HepG2 (cell line): ENCODE measurements around the gene RGS19. TPM values are rescaled to one million over a fixed set of nuclear protein-coding genes. Genes with fewer than 3 reads are reported as not detected.

Experiments used
- ARHGAP35 ChIP-seq: sonication (generic); formaldehyde crosslinking; IDR thresholded peaks from 2 replicates; pipeline ENCODE4 v1.9.0; 2022; ENCODE audit warnings: mild to moderate bottlenecking, inconsistent platforms, moderate library complexity, missing genetic modification reagents, borderline replicate concordance
- BORCS8-MEF2B ChIP-seq: sonication (generic); formaldehyde crosslinking; IDR thresholded peaks from 2 replicates; pipeline ENCODE4 v1.8.0; 2022; ENCODE audit warnings: mild to moderate bottlenecking, missing genetic modification reagents
- ELK4 ChIP-seq: sonication (generic); formaldehyde crosslinking; IDR thresholded peaks from 2 replicates; pipeline ENCODE4 v1.9.0; 2021; ENCODE audit warnings: missing genetic modification reagents, borderline replicate concordance
- FOXK1 ChIP-seq: sonication (generic); formaldehyde crosslinking; IDR thresholded peaks from 2 replicates; pipeline ENCODE4 v1.4.0; 2020; ENCODE audit warnings: low read depth, missing genetic modification reagents, borderline replicate concordance
- HNRNPK ChIP-seq: fragments of 200-400 bp; formaldehyde crosslinking; IDR thresholded peaks from 2 replicates; pipeline ENCODE4 v1.6.1; 2018; ENCODE audit warnings: low read length, low read depth, moderate library complexity, mild to moderate bottlenecking; ENCODE audit not compliant: poor library complexity, severe bottlenecking
- IRF9 ChIP-seq: sonication (generic); formaldehyde crosslinking; IDR thresholded peaks from 2 replicates; pipeline ENCODE4 v1.8.0; 2022; ENCODE audit warnings: missing genetic modification reagents, mild to moderate bottlenecking, borderline replicate concordance
- MEIS1 ChIP-seq: sonication (generic); formaldehyde crosslinking; IDR thresholded peaks from 2 replicates; pipeline ENCODE4 v1.9.0; 2021; ENCODE audit warnings: mild to moderate bottlenecking, missing genetic modification reagents, moderate library complexity, borderline replicate concordance
- MLLT10 ChIP-seq: sonication (generic); formaldehyde crosslinking; IDR thresholded peaks from 2 replicates; pipeline ENCODE4 v1.4.0; 2020; ENCODE audit warnings: missing genetic modification reagents
- NKX3-1 ChIP-seq: sonication (generic); formaldehyde crosslinking; IDR thresholded peaks from 2 replicates; pipeline ENCODE4 v1.5.0; 2020; ENCODE audit warnings: missing genetic modification reagents
- PHF8 ChIP-seq: sonication (generic); formaldehyde crosslinking; IDR thresholded peaks from 2 replicates; pipeline ENCODE4 v1.5.0; 2020; ENCODE audit warnings: missing genetic modification reagents
- SATB2 ChIP-seq: sonication (generic); formaldehyde crosslinking; IDR thresholded peaks from 2 replicates; pipeline ENCODE4 v1.5.0; 2020; ENCODE audit warnings: missing genetic modification reagents
- TFAP4 ChIP-seq: sonication (generic); IDR thresholded peaks from 2 replicates; pipeline ENCODE4 v1.6.1; 2016; ENCODE audit warnings: low read depth, borderline replicate concordance
- ZFX ChIP-seq: sonication (generic); formaldehyde crosslinking; IDR thresholded peaks from 2 replicates; pipeline ENCODE4 v1.4.0; 2020; ENCODE audit warnings: mild to moderate bottlenecking, low read depth, missing genetic modification reagents, moderate library complexity
- ZNF136 ChIP-seq: sonication (generic); formaldehyde crosslinking; IDR thresholded peaks from 2 replicates; pipeline ENCODE4 v1.8.1; 2022; ENCODE audit warnings: low read depth, mild to moderate bottlenecking, moderate library complexity, missing genetic modification reagents
- ZNF644 ChIP-seq: IDR thresholded peaks from 2 replicates; pipeline ENCODE4 v1.6.1; 2016; ENCODE audit warnings: low read depth
- ZNF839 ChIP-seq: sonication (generic); formaldehyde crosslinking; IDR thresholded peaks from 2 replicates; pipeline ENCODE4 v1.4.0; 2020; ENCODE audit warnings: missing genetic modification reagents, mild to moderate bottlenecking, borderline replicate concordance
- ZSCAN29 ChIP-seq: sonication (generic); formaldehyde crosslinking; conservative IDR thresholded peaks from 2 replicates; pipeline ENCODE4 v1.4.0; 2020; ENCODE audit warnings: mild to moderate bottlenecking, missing genetic modification reagents
- polyA plus RNA-seq, 8 experiments: library from polyadenylated mRNA; depleted of rRNA in 3 of 8; stranded (reverse) in 7 of 8; unstranded in 1 of 8; fragments of >200 nt; fragmentation: Illumina TruSeq in 4 of 8; extraction: Trizol in 4 of 8; gene quantifications; 2 replicates each; pipeline versions ENCODE4 v1.2.1 to v1.2.3, GENCODE V29; 2011 to 2016; ENCODE audit warnings: low read depth in 4 of 8, missing spikeins in 1 of 8, mixed read lengths in 1 of 8; ENCODE audit not compliant: insufficient read depth in 1 of 8
- total RNA-seq, 5 experiments: library from RNA; depleted of rRNA; stranded (reverse); fragments of >200 nt; fragmentation: Illumina TruSeq; extraction: Trizol; gene quantifications; 2 replicates each; pipeline ENCODE4 v1.2.3, GENCODE V29; 2016; ENCODE audit warnings: low read depth in 1 of 5
- TF ChIP-seq, protein P1 (sequence below): sonication (generic); formaldehyde crosslinking; IDR thresholded peaks from 2 replicates; pipeline ENCODE4 v1.4.0; 2020; ENCODE audit warnings: missing genetic modification reagents
- TF ChIP-seq, protein P2 (sequence below): sonication (generic); formaldehyde crosslinking; IDR thresholded peaks from 2 replicates; pipeline ENCODE4 v1.4.0; 2020; ENCODE audit warnings: missing genetic modification reagents, mild to moderate bottlenecking, borderline replicate concordance
- TF ChIP-seq, protein P3 (sequence below): sonication (generic); formaldehyde crosslinking; IDR thresholded peaks from 2 replicates; pipeline ENCODE4 v1.8.1; 2023; ENCODE audit warnings: mild to moderate bottlenecking, missing genetic modification reagents

The RGS19 gene
- total and polyA plus RNA-seq, 2 of the 13 experiments (the other 11 are each of a cell fraction or from before 2014, with no cell fraction given), result 10.7 to 11.9 TPM

GRCh38 chr20:64055396-64055892 is 23.9 kb downstream of the RGS19 start (continued):
- peak; percentile 32; the same call in 1 of the 2 replicates for TF ChIP-seq NKX3-1 (CRISPR knock-in tag)
- TF ChIP-seq ZNF136 (CRISPR knock-in tag), result no peak
- peak; percentile 32; the same call in 1 of the 2 replicates for TF ChIP-seq ZSCAN29 (CRISPR knock-in tag)
- TF ChIP-seq SATB2, result 0 out of 2 replicates have a peak, but pooled peaks have one; percentile 39
- 0 out of 2 replicates have a peak, but pooled peaks have one; percentile 9 for TF ChIP-seq IRF9 (CRISPR knock-in tag)
- 0 out of 2 replicates have a peak, but pooled peaks have one; percentile 31 for TF ChIP-seq TFAP4
- TF ChIP-seq BORCS8-MEF2B (CRISPR knock-in tag), result peak; percentile 53; the same call in 1 of the 2 replicates
- TF ChIP-seq MLLT10 (CRISPR knock-in tag), result no peak
- TF ChIP-seq ELK4 (CRISPR knock-in tag), result no peak
- TF ChIP-seq, protein P1, sequence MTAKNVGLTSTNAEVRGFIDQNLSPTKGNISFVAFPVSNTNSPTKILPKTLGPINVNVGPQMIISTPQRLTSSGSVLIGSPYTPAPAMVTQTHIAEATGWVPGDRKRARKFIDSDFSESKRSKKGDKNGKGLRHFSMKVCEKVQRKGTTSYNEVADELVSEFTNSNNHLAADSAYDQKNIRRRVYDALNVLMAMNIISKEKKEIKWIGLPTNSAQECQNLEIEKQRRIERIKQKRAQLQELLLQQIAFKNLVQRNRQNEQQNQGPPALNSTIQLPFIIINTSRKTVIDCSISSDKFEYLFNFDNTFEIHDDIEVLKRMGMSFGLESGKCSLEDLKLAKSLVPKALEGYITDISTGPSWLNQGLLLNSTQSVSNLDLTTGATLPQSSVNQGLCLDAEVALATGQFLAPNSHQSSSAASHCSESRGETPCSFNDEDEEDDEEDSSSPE (CRISPR knock-in tag), result no peak
- no peak for TF ChIP-seq ARHGAP35 (CRISPR knock-in tag)
- TF ChIP-seq ZNF839 (CRISPR knock-in tag), result no peak
- TF ChIP-seq, protein P2, sequence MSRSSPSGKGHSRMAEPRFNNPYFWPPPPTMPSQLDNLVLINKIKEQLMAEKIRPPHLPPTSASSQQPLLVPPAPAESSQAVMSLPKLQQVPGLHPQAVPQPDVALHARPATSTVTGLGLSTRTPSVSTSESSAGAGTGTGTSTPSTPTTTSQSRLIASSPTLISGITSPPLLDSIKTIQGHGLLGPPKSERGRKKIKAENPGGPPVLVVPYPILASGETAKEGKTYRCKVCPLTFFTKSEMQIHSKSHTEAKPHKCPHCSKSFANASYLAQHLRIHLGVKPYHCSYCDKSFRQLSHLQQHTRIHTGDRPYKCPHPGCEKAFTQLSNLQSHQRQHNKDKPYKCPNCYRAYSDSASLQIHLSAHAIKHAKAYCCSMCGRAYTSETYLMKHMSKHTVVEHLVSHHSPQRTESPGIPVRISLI (CRISPR knock-in tag), result no peak
- TF ChIP-seq, protein P3, sequence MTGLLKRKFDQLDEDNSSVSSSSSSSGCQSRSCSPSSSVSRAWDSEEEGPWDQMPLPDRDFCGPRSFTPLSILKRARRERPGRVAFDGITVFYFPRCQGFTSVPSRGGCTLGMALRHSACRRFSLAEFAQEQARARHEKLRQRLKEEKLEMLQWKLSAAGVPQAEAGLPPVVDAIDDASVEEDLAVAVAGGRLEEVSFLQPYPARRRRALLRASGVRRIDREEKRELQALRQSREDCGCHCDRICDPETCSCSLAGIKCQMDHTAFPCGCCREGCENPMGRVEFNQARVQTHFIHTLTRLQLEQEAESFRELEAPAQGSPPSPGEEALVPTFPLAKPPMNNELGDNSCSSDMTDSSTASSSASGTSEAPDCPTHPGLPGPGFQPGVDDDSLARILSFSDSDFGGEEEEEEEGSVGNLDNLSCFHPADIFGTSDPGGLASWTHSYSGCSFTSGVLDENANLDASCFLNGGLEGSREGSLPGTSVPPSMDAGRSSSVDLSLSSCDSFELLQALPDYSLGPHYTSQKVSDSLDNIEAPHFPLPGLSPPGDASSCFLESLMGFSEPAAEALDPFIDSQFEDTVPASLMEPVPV (CRISPR knock-in tag), result no peak
- no peak for TF ChIP-seq ZNF644 (CRISPR knock-in tag)
- TF ChIP-seq ZFX (CRISPR knock-in tag), result no peak
- TF ChIP-seq MEIS1 (CRISPR knock-in tag), result no peak; the same call in 1 of the 2 replicates
- TF ChIP-seq PHF8 (CRISPR knock-in tag), result no peak
- TF ChIP-seq HNRNPK, result no peak
- TF ChIP-seq FOXK1 (CRISPR knock-in tag), result no peak
